Non-pigmented ciliary epithelial cell (primary cell): ENCODE data around the gene B2M.
"Not testable (repeated sequence)": the region's sequence is repeated elsewhere in the genome, so short reads cannot be mapped to it uniquely, and the experiment has no call there.

Experiments
- DNase-seq: peaks from one replicate; pipeline ENCODE4 v3.0.0-alpha.2; 2010; ENCODE audit warnings: low read depth

Gene B2M

GRCh38 chr15:44726136-44726535 is 14.8 kb downstream of the B2M start:
- no peak for DNase-seq

- peak; percentile 92 for DNase-seq
These were observed 15.5 kb downstream of the B2M start for GRCh38 chr15:44726568-44727484.

- no peak for DNase-seq
These were observed 16.3 kb downstream of the B2M start for GRCh38 chr15:44727485-44728231.

GRCh38 chr15:44728232-44728575 is 16.9 kb downstream of the B2M start:
- DNase-seq = not testable (repeated sequence)

- DNase-seq = peak; percentile 97
These were observed 17.5 kb downstream of the B2M start for GRCh38 chr15:44728576-44729407.

- no peak for DNase-seq
These were observed 18.3 kb downstream of the B2M start for GRCh38 chr15:44729408-44730127.

- DNase-seq = no peak
These were observed 23.6 kb downstream of the B2M start for GRCh38 chr15:44734839-44735481.

- no peak for DNase-seq
These were observed 24.3 kb downstream of the B2M start for GRCh38 chr15:44735482-44736180.

- no peak for DNase-seq
These were observed 25.0 kb downstream of the B2M start, which contains the start of gene TRIM69 for GRCh38 chr15:44736181-44736765. TSS of gene TRIM69 (plus strand) at chr15:44736528. CDS start at chr15:44736705, 177 bp downstream.

GRCh38 chr15:44738340-44738984 is 27.1 kb downstream of the B2M start:
- DNase-seq = no peak

GRCh38 chr15:44739222-44739847 is 28.0 kb downstream of the B2M start:
- not testable (repeated sequence) for DNase-seq

GRCh38 chr15:44743454-44743853 is 32.1 kb downstream of the B2M start:
- DNase-seq = not testable (repeated sequence)

- DNase-seq = no peak
These were observed 42.0 kb downstream of the B2M start for GRCh38 chr15:44753345-44753744.

- no peak for DNase-seq
These were observed 51.9 kb downstream of the B2M start for GRCh38 chr15:44763187-44763586.

GRCh38 chr15:44763848-44764247 is 52.5 kb downstream of the B2M start:
- no peak for DNase-seq

- DNase-seq = no peak
These were observed 53.7 kb downstream of the B2M start for GRCh38 chr15:44765036-44765435.
